OCI-M1 (cell line): Measurements from ENCODE around the gene ZNF516.
"Not testable (repeated sequence)": the region's sequence is repeated elsewhere in the genome, so short reads cannot be mapped to it uniquely, and the experiment has no call there.

Source experiments
- DNase-seq: peaks from one replicate; lab custom pipeline; 2025; lab: John Stamatoyannopoulos, UW

ZNF516 gene, protein sequence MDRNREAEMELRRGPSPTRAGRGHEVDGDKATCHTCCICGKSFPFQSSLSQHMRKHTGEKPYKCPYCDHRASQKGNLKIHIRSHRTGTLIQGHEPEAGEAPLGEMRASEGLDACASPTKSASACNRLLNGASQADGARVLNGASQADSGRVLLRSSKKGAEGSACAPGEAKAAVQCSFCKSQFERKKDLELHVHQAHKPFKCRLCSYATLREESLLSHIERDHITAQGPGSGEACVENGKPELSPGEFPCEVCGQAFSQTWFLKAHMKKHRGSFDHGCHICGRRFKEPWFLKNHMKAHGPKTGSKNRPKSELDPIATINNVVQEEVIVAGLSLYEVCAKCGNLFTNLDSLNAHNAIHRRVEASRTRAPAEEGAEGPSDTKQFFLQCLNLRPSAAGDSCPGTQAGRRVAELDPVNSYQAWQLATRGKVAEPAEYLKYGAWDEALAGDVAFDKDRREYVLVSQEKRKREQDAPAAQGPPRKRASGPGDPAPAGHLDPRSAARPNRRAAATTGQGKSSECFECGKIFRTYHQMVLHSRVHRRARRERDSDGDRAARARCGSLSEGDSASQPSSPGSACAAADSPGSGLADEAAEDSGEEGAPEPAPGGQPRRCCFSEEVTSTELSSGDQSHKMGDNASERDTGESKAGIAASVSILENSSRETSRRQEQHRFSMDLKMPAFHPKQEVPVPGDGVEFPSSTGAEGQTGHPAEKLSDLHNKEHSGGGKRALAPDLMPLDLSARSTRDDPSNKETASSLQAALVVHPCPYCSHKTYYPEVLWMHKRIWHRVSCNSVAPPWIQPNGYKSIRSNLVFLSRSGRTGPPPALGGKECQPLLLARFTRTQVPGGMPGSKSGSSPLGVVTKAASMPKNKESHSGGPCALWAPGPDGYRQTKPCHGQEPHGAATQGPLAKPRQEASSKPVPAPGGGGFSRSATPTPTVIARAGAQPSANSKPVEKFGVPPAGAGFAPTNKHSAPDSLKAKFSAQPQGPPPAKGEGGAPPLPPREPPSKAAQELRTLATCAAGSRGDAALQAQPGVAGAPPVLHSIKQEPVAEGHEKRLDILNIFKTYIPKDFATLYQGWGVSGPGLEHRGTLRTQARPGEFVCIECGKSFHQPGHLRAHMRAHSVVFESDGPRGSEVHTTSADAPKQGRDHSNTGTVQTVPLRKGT

DNA sequence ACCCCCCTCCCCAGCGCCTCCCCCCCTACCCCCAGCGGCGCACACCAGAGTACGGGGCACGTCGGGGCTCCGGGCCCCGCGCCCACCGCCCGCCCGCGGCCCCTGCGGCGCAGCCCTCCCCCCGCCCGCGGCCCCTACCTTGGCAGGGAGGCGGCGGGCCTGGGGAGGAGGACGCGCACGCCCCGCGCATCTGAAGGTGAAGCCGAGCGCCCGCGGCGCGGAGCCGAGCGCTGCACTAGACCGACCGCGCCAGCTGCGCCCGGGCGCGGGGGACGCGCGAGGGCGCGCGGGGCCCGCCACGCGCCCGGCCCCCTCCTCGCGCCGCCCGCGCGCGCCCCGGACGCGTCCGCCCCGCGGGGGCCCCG, at the start of gene ZNF516:
Gene ZNF516, minus strand, starts transcription at position 237 of the 365 bp plus-strand sequence. CDS start 52,188 bp downstream, outside the sequence.
- peak; percentile 56 for DNase-seq

DNA sequence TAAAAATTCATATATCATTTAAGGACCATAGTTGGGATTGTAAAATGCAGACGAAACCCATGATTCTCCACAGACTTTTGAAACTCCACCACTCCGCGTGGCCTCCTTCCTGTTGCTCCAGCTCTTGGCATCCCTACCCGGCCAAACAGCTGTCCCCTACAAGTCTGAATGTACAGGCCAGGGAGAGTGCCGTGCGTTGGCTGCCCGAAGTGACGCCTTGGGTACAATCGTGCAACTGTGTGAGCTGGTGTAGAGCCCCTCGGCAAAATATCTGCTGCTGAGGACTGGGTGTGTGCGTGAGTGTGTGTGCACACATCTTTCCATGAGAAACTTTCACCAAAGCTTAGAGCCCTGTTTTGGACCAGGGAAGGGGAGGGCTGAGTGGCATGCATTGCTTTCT, 43.8 kb upstream of the ZNF516 start:
- DNase-seq, result no peak

DNA sequence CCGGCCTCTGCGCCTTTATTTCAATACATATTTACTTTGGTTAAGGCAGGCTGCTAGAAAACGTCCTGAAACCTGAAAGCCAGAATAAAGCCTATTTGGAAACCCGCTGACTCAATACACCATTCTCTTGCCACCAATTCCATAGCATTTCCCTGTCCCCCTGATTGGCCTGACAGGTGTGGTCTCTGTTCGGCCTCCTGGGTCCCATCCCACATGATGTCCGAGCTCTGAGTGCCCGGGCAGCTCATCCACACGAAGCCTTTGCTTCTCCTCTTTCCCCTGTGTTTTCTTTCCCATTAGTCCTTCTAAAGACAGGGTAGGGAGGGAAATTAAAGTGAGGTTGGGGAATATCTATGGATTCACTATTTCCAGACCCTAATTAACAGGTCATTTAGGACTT, 42.6 kb upstream of the ZNF516 start:
- no peak for DNase-seq

DNA sequence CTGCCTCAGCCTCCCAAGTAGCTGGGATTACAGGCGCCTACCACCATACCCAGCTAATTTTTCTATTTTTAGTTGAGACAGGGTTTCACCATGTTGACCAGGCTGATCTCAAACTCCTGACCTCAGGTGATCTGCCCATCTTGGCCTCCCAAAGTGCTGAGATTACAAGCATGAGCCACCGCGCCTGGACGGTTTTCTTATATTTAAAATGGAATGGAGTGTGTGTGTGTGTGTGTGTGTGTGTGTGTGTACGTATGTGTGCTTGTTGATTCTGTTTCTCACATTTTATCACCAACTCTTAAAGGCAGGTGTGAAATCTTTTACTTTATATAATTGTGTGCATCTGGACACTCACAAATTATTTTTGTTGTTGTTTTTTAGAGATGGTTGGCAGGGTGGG, 41.6 kb upstream of the ZNF516 start:
- DNase-seq, result not testable (repeated sequence)

DNA sequence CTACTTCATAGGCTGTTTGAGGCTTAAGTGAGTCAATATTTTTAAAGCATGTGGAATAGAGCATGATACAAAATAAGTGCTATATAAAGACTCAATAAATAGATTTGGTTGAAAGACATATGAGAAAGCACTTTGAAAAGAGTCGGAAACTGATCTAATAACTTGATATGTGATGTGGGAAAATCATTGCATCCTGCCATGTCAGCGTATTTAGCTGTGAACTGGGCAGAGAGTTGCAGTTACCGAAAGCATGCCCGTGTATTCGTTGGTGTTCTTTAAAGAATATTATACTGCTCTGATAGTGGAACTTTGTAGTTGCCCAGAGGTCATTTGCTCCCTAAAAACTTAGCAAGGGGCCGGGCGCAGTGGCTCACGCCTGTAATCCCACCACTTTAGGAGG, 37.8 kb upstream of the ZNF516 start:
- no peak for DNase-seq

DNA sequence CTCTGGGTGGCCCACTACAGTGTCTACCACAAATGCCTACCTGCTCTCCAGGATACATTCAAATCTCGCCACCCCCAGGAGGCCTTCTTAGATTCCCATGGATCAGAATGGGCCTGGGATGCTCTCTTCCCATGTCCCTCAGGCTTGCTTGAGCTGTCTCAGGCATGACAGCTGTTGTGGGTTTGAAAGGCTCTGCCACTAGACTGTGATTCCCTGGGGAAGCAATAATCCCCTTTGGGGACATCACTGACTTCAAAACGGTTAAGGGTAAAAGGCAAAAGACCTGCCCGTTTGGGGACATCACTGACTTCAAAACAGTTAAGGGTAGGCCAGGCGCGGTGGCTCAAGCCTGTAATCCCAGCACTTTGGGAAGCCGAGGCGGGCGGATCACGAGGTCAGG, 35.8 kb upstream of the ZNF516 start:
- DNase-seq, result no peak

DNA sequence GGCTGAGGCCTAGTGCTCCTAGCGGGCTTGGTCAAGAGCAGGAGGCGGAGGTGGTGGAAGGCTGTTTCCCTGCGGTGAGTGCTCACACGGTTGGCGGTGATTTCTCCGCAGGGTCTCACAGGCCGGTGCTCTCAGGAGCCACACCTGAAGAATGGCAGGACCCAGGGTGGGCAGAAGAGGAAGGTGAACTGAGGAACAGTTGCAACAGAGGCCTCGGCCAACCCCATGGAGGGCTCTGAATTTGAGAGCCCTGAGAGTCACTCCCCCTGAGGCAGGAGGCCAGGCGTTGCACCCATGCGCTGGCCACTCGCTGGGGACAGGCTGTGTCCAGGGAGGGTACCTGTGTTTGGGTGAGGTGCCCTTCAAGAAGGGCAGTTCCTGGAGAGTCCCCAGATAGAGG, 35.3 kb upstream of the ZNF516 start:
- no peak for DNase-seq

DNA sequence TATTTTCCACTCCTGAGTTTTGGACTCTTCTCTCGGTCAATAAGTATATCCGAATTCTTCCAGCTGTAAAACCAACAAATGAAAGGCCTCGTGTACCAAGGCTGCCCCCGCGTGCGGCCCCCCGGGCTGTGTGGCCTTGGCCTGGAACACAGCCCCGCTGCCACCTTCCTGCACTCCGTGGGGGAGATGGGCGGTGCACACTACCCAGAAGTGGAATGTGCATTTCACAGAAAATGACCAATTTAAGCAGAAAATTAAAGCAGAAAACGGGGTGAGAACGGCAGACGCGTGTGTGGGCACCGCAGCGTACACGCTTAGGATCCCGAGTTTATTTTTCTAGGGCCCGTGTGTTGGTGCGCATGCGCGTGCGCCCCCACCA, 34.4 kb upstream of the ZNF516 start:
- no peak for DNase-seq

DNA sequence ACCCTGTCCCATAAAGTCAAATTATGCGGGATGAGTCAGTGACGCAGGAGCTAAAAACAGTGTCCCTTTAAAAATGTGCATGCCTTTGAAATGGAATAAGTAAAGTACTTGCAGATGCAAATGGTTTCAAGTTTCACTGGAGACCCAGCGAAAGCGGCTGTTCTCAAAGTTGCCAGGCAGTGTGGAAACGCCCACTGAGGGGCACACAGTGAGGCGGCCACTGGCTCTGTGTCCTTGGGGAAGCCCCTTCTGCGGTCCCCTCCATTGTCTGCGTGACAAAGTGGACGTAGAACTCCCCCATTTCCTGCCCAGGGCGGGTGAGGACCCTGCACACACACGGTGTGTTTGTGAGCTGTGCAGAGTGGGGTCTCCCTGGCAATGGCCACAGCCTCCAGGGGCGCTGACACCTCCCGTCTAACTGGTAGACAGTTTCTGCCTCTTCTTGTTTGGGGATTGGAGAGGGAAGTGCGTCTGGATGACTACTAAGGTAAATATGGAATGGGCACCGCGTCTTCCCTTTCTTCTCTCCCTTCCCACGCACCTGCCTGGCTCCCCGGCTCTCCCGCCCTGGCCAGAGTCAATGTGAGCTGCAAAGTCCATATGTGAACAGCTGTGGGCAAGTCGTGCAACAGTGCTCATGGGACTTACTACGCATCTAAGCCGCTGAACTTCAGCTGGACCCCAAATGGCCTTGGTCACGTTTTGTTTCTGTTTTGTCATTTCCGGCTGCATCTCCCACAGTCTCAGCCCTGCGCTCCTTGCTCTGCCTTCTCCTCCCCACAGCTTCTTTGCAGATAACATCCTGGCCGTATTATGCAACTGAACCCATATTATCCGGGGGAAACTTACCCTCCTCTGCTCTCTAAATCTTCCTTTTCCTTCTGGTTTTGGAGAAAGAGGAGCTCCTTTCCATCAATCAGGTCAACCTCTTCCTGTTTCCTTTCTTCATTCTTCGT, 33.7 kb upstream of the ZNF516 start:
- peak; percentile 52 for DNase-seq

DNA sequence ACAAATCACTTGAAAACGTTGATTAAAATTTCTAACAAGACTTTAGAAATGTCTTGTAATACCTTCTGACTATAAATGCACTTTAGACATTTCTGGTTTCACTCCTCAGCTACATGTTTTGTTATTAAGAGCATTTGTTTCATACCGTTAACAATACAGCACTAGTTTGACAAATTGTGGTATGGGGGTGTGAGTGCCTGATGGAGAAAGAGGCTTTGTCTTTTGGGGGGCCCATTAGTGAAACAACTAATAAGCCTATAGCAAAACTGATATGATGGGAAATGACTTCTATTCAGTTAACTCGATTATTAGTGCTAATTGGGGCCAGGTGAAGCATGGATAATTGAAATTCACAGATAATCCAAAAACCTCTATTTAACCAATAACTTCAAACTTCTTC, 30.9 kb upstream of the ZNF516 start:
- DNase-seq, result no peak

DNA sequence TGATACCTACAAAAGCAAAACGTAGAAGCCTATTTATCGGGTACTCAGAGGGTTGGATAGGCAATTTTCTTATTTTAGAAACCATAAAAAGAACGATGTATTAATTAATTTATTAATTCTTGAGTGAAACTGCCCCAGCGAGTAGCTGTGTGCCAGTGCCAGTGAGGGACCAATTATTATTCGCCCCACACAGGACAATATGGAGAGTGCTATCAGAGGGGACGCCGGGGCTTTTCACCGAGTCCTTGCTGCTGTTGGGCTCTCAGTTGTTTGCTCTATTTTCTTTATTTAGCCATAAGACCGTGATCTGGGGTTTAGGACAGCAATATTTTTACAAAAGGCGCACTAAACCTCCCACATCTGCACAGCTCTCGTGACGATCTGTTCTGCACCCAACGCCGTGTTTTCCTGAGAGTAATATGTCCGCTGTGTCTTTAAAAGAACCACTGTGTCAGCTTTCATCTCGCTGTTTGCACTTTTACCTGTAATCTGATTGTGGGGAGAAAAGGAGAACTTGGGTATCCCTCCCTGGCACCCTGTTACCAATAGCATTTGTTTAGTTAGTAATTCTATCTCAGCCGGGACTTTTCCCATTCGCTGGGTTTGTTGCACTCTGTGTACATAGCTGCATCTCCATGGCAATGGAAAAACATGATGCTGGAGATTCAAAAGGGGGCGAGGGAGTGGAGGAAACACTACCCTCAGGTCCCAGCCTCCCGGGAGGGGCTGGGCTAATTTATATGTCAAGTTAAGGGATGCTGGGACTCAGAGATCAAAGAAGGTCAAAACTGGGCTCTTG, 30.1 kb upstream of the ZNF516 start:
- no peak for DNase-seq

DNA sequence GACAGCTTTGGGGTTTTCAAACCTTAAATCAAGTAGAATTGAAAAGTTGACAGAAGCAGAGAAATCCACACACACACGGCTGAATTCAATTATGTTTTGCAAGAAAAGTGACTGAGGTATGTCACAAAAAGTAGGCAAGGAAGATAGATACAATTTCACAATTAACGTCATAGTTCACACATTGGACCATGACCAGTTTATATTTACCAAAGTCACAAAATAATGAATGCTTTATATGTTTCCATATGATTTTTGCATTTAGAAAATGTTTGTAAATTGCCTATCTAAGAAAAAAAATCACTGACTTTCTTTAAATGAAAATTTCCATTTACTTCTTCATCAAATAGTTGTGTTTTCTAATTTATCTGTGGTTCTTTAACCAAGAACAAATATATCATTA, 29.4 kb upstream of the ZNF516 start:
- no peak for DNase-seq

DNA sequence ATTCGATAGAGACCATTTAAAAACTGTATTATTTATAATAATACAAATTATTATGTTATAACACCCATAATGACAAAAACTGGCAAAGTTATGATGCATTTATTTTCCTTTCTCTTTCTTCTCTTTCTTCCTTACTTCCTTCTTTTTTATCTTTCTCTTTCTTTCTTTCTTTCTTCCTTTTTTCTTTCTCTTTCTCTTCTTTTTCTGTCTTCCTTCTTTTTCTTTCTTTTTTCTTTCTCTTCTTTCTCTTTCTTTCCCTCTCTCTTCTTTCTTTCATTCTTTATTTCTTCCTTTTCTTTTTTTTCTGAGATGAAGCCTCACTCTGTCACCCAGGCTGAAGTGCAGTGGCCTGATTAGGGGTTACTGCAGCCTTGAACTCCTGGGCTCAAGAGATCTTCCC, 27.5 kb upstream of the ZNF516 start:
- DNase-seq, result no peak

DNA sequence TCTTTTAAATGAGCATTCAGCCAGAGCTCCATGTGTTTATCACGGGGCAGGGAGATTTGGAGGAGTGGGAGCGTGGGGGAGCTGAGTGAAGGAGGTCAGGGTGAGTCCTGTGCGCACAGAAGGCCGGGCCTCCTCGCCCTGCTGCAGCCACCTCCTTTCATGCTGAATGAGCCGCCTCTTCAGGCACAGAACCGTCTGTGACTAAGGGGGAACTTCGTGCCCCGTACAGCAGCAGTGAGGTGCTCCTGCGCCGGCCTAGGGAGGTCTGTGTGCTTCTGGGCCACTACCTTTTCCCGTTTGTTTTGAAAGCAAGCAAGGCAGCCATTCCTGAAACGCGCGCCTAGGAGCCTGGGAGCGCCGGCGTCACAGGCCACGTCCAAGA, 27.1 kb upstream of the ZNF516 start:
- DNase-seq, result no peak

DNA sequence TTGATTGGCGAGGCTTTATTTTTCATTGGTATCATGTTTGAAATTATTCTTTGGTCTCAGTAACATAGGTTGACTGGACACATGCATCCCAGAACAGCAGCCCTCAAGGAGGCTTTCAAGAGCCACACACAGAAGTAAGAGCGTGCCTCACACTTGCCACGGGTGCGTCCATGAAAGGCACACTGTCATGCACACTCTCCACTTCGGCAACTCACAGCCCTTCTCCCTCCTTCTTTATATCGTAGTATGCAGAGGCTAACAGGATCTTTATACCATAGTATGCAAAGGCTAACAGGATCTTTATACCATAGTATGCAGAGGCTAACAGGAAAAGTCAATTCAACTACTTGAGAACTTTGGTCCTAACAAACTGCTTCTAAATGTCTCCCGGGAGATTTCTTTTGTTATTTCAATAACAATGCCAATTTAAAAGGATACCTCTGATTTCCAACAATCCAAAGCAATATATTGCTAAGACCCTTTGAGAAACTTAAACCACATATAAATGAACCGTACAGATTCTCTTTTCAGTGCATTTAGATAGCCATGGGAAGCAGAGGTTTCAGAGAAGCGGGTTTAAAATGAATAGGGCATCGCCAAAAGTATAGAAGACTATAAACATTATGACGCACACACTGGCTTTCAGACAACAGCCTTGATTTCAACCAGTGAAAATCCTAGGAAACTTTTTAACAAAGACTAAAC, 26.5 kb upstream of the ZNF516 start:
- no peak for DNase-seq

DNA sequence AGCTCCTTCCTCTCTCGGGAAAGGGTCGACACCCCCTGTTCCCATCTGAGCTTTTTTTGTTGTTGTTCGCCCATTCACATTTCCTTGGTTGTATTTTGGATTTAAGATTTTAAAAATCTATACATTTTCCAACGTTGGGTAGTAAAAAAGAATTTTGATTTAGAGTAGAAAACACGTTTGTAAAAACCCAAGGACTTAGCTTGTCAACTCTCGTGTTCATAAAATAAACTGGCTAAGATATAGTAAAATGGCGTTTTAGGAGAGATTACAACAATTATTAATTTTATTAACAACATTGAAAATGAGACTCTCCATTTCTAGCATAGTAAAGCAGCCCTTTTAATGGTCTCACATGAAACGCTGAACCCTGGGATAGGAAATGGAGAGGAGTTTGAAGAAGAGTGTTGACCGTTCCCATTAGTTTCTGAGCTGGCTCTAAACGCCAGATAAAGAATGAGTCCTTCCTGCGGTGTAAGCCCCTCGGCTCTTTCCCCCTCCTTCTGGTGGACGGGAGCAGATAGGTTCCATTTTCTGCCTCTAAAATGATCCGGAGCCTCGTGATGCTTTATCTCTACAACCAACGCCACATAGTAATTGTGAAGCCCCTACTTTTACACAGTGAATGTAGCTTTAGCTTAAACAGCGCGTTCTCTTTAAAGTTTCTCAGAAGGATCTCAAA, 24.0 kb upstream of the ZNF516 start:
- peak; percentile 83 for DNase-seq

DNA sequence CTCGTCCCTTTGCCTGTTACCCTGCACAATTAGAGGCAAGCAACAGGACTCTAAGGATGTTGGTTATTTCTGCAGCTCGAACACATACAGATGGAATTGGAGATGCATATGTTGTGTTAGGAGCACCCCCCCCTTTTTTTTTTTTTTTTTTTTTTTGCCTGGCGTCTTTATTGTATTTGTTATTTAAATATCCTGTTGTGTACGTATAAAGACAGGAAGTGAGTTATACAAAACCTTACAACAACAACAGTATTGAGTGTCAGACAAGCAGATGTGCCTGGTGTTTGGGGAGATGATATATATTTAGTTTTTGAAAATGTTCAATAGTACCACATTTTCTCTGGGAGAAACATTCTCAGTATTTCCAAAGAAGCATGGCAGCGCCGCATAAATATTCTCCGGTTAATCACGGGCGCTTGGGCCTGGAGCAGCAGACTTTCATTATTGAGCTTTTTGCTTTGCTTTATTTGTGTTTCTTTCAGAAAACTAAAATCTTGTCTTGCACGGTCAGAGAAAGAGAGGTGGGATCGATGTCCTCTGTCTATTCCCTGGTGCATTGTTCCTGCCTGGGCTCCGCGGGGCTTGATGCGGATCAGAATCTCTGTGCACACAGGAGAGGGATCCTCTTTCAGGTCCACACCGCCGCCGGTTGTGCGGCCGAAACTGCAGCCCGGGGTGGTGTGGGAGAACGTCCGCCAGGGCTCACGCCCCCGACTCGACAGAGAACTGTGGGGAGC, 23.2 kb upstream of the ZNF516 start:
- peak; percentile 55 for DNase-seq

DNA sequence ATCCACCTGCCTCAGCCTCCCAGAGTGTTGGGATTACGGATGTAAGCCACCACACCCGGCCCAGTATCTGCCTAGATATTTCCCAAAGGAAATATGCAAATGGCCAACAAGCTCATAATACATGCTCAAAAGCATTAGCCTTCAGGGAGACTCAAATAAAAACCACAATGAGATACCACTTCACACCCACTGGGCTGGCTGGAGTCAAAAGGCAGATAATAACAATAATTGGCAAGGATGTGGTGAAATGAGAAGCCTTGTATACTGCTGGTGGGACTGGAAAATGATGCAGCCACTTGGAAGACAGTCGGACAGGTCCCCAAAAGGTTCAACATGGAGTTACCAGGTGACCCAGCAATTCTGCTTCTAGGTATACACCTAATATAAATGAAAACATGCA, 20.5 kb upstream of the ZNF516 start:
- DNase-seq, result peak; percentile 43

DNA sequence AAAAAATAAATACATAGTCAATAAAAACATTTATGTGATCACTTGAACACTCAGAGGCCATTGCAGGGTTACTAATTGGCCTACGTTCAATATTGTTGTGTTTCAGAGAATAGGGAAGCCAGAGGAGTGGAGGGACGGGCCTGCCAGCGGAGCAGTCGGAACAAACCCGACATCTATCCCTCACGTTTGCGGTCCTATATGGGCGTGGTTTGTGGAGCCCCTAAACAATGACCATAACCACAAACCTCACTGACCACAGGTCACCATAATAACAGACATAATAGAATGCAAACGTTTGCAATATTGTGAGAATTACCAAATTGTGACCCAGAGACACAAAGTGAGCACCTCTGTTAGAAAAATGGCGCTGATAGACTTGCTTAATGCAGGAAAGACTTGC, 19.5 kb upstream of the ZNF516 start:
- DNase-seq, result peak; percentile 82
